HepG2 (cell line): ENCODE results near the gene SRSF2. TPM values are rescaled to one million over a fixed set of nuclear protein-coding genes. Genes with fewer than 3 reads are reported as not detected.
"Not testable (repeated sequence)": the region's sequence is repeated elsewhere in the genome, so short reads cannot be mapped to it uniquely, and the experiment has no call there.

Experiments used
- ATAC-seq: fragments of 200-7000 bp; cut with Tn5 transposase; 3 replicates; pipeline ENCODE4 v1.9.1; 2020; ENCODE audit warnings: mild to moderate bottlenecking, moderate library complexity
- BruUV-seq: library from RNA; stranded (reverse); fragments of 400-500 nt; replicated peaks from 2 replicates; lab custom pipeline; 2021; lab: Mats Ljungman, UMichigan
- CTCF ChIA-PET: fragments of 300-600 bp; formaldehyde crosslinking; extraction: SDS; loops from one replicate; lab custom pipeline; 2021; ENCODE audit warnings: low total read pairs, inconsistent platforms, low intra/inter-chr PET ratio; lab: Yijun Ruan, JAX
- POLR2A ChIA-PET: fragments of 350-600 bp; sonication (Branson Sonifier 250); formaldehyde crosslinking; loops from one replicate; lab custom pipeline; 2020; ENCODE audit warnings: antibody characterized with exemption, inconsistent platforms; lab: Yijun Ruan, JAX
- DNase-seq: peaks from one replicate; pipeline ENCODE4 v3.0.0-alpha.2; 2015; ENCODE audit warnings: low spot score
- FAIRE-seq: peaks from 3 replicates; lab custom pipeline; 2011; peaks lifted over from hg19 to GRCh38; lab: Jason Lieb, UNC
- H2AFZ ChIP-seq: one replicate; pipeline ENCODE4 v1.6.1; 2011; ENCODE audit warnings: low read length, inconsistent platforms
- H3K27ac ChIP-seq: fragments of 300-600 bp; 3 replicates; pipeline ENCODE4 v1.8.0; 2011; ENCODE audit warnings: mixed run types, mild to moderate bottlenecking, mixed read lengths, low read length, inconsistent platforms; ENCODE audit not compliant: insufficient read depth; ENCODE audit errors: extremely low read length
- H3K27me3 ChIP-seq, 2 experiments: fragments of 200-600 bp in 1 of 2; 2 replicates in 1 of 2; 3 replicates in 1 of 2; pipeline versions ENCODE4 v1.6.0 to v1.8.0; 2011; ENCODE audit warnings: low read length in 2 of 2, mild to moderate bottlenecking in 2 of 2, moderate library complexity in 2 of 2, inconsistent platforms in 1 of 2; ENCODE audit not compliant: insufficient read depth in 2 of 2, control insufficient read depth in 1 of 2
- H3K36me3 ChIP-seq, 2 experiments: fragments of 200-600 bp in 1 of 2; replicated peaks in 1 of 2; 2 replicates in 1 of 2; 3 replicates in 1 of 2; pipeline versions ENCODE4 v1.5.1 to v1.8.0; 2011; ENCODE audit warnings: low read length in 2 of 2, inconsistent platforms in 1 of 2; ENCODE audit not compliant: insufficient read depth in 2 of 2, control insufficient read depth in 1 of 2
- H3K4me1 ChIP-seq: 2 replicates; pipeline ENCODE4 v1.5.1; 2012; ENCODE audit warnings: low read length, inconsistent platforms; ENCODE audit not compliant: insufficient read depth
- H3K4me2 ChIP-seq: 2 replicates; pipeline ENCODE4 v1.6.0; 2011; ENCODE audit warnings: low read depth, low read length, inconsistent platforms
- H3K4me3 ChIP-seq, 3 experiments: fragments of 200-600 bp in 1 of 3; sonication (generic), shearing (Covaris generic) in 1 of 3; replicated peaks in 1 of 3; 2 replicates each; pipeline ENCODE4 v1.5.1; 2011 to 2016; ENCODE audit warnings: low read length in 3 of 3, inconsistent platforms in 2 of 3, low read depth in 2 of 3, mild to moderate bottlenecking in 2 of 3, control low read depth in 1 of 3, mixed read lengths in 1 of 3; ENCODE audit not compliant: insufficient read depth in 1 of 3
- H3K79me2 ChIP-seq: one replicate; pipeline ENCODE4 v1.6.1; 2011; ENCODE audit warnings: low read length, inconsistent platforms; ENCODE audit not compliant: insufficient read depth
- H3K9ac ChIP-seq: 2 replicates; pipeline ENCODE4 v1.6.0; 2011; ENCODE audit warnings: mild to moderate bottlenecking, low read depth, low read length, inconsistent platforms; ENCODE audit not compliant: insufficient read depth
- H3K9me3 ChIP-seq: 2 replicates; pipeline ENCODE4 v1.5.1; 2012; ENCODE audit warnings: mild to moderate bottlenecking, low read length
- H4K20me1 ChIP-seq: 2 replicates; pipeline ENCODE4 v1.6.0; 2011; ENCODE audit warnings: inconsistent platforms, mild to moderate bottlenecking, low read length, moderate library complexity; ENCODE audit not compliant: insufficient read depth
- ZNF441 ChIP-seq: sonication (generic); formaldehyde crosslinking; IDR thresholded peaks from 2 replicates; pipeline ENCODE4 v1.7.0; 2021; ENCODE audit warnings: missing genetic modification reagents, borderline replicate concordance
- ZNF460 ChIP-seq: sonication (generic); formaldehyde crosslinking; IDR thresholded peaks from 2 replicates; pipeline ENCODE4 v1.5.1; 2020; ENCODE audit warnings: missing genetic modification reagents, mild to moderate bottlenecking, borderline replicate concordance
- ZNF564 ChIP-seq: sonication (generic); formaldehyde crosslinking; IDR thresholded peaks from 2 replicates; pipeline ENCODE4 v1.8.1; 2023; ENCODE audit warnings: mild to moderate bottlenecking, missing genetic modification reagents
- WGBS: methylation state at CpG from one replicate; pipeline ENCODE4 v1.1.6; 2017; ENCODE audit warnings: low lambda C conversion rate; 5-methylcytosine and 5-hydroxymethylcytosine counted together
- in situ Hi-C: cut with HindIII; loops from 2 replicates; pipeline ENCODE4 v1.10.0; 2017; ENCODE audit warnings: low pct_unique_long_range_greater_than_20kb; ENCODE audit not compliant: extremely low pct_ligation_motif_present
- intact Hi-C: fragments of 100-400 bp; cut with micrococcal nuclease; formaldehyde crosslinking; loops from one replicate; pipeline ENCODE4 v1.10.0; 2022; ENCODE audit not compliant: unreplicated experiment
- polyA plus RNA-seq, 8 experiments: library from polyadenylated mRNA; depleted of rRNA in 3 of 8; stranded (reverse) in 7 of 8; unstranded in 1 of 8; fragments of >200 nt; fragmentation: Illumina TruSeq in 4 of 8; extraction: Trizol in 4 of 8; gene quantifications; 2 replicates each; pipeline versions ENCODE4 v1.2.1 to v1.2.3, GENCODE V29; 2011 to 2016; ENCODE audit warnings: low read depth in 4 of 8, missing spikeins in 1 of 8, mixed read lengths in 1 of 8; ENCODE audit not compliant: insufficient read depth in 1 of 8
- total RNA-seq, 5 experiments: library from RNA; depleted of rRNA; stranded (reverse); fragments of >200 nt; fragmentation: Illumina TruSeq; extraction: Trizol; gene quantifications; 2 replicates each; pipeline ENCODE4 v1.2.3, GENCODE V29; 2016; ENCODE audit warnings: low read depth in 1 of 5
- TF ChIP-seq, protein P1 (sequence below): sonication (generic); formaldehyde crosslinking; IDR thresholded peaks from 2 replicates; pipeline ENCODE4 v1.4.0; 2020; ENCODE audit warnings: missing genetic modification reagents
- TF ChIP-seq, protein P2 (sequence below), 2 experiments: sonication (generic) in 1 of 2; formaldehyde crosslinking in 1 of 2; IDR thresholded peaks; 2 replicates each; pipeline versions ENCODE4 v1.4.0 to v1.6.1; 2016 to 2020; ENCODE audit warnings: borderline replicate concordance in 1 of 2, low read depth in 1 of 2, mild to moderate bottlenecking in 1 of 2, missing genetic modification reagents in 1 of 2
- TF ChIP-seq, protein P3 (sequence below), 2 experiments: fragments of 450-650 bp in 1 of 2; sonication (generic) in 1 of 2; formaldehyde crosslinking in 1 of 2; IDR thresholded peaks; 2 replicates each; pipeline versions ENCODE4 v1.6.1 to v1.8.0; 2016 to 2022; ENCODE audit warnings: antibody characterized with exemption in 1 of 2, mild to moderate bottlenecking in 1 of 2, missing genetic modification reagents in 1 of 2

SRSF2 gene
- total and polyA plus RNA-seq, 2 of the 13 experiments (the other 11 are each of a cell fraction or from before 2014, with no cell fraction given), result 306 to 319 TPM

DNA sequence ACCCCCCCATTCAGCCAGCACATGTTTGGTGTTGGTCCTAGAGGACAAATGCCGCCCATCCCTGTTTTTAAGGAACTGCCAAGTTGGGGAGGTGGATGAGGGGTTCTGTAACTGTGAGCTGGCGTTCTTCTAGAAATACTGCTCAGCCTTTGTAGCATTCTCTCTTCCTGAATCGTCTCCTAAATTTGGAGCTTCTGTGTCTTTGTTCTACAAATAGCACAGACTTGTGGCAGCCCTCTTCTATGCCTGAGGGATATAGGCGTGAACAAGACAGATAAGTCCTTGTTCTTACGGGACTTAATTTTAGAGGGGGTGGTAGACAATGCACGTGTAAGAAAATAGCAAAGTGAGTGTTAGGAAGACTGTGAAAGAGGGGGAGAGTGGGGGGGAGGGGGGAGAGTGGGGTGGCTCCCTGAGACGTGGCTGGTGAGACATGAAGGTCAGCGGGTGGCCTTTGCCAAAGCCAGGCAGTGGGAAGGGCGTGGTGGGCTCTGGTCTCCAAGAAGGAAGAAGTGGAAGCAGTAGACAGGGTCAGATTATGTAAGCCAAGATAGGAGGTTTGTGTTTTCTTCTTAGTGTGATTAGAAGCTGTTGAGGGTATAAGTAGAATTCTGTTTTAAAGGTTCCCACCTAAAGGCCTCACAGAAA lies 10.7 kb upstream of the SRSF2 start (continued):
- TF ChIP-seq, protein P1, sequence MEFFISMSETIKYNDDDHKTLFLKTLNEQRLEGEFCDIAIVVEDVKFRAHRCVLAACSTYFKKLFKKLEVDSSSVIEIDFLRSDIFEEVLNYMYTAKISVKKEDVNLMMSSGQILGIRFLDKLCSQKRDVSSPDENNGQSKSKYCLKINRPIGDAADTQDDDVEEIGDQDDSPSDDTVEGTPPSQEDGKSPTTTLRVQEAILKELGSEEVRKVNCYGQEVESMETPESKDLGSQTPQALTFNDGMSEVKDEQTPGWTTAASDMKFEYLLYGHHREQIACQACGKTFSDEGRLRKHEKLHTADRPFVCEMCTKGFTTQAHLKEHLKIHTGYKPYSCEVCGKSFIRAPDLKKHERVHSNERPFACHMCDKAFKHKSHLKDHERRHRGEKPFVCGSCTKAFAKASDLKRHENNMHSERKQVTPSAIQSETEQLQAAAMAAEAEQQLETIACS (CRISPR knock-in tag), result no peak
- TF ChIP-seq ZNF441 (no peak), ZNF460 (no peak), ZNF564 (CRISPR knock-in tag) (no peak)
- TF ChIP-seq, protein P2, sequence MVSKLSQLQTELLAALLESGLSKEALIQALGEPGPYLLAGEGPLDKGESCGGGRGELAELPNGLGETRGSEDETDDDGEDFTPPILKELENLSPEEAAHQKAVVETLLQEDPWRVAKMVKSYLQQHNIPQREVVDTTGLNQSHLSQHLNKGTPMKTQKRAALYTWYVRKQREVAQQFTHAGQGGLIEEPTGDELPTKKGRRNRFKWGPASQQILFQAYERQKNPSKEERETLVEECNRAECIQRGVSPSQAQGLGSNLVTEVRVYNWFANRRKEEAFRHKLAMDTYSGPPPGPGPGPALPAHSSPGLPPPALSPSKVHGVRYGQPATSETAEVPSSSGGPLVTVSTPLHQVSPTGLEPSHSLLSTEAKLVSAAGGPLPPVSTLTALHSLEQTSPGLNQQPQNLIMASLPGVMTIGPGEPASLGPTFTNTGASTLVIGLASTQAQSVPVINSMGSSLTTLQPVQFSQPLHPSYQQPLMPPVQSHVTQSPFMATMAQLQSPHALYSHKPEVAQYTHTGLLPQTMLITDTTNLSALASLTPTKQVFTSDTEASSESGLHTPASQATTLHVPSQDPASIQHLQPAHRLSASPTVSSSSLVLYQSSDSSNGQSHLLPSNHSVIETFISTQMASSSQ (IDR thresholded peaks at IDR 0.05; ENCODE audit: low read depth), result no peak
- TF ChIP-seq, protein P2 (CRISPR knock-in tag; IDR thresholded peaks at IDR 0.05; ENCODE audit: borderline replicate concordance), result no peak
- TF ChIP-seq, protein P3, sequence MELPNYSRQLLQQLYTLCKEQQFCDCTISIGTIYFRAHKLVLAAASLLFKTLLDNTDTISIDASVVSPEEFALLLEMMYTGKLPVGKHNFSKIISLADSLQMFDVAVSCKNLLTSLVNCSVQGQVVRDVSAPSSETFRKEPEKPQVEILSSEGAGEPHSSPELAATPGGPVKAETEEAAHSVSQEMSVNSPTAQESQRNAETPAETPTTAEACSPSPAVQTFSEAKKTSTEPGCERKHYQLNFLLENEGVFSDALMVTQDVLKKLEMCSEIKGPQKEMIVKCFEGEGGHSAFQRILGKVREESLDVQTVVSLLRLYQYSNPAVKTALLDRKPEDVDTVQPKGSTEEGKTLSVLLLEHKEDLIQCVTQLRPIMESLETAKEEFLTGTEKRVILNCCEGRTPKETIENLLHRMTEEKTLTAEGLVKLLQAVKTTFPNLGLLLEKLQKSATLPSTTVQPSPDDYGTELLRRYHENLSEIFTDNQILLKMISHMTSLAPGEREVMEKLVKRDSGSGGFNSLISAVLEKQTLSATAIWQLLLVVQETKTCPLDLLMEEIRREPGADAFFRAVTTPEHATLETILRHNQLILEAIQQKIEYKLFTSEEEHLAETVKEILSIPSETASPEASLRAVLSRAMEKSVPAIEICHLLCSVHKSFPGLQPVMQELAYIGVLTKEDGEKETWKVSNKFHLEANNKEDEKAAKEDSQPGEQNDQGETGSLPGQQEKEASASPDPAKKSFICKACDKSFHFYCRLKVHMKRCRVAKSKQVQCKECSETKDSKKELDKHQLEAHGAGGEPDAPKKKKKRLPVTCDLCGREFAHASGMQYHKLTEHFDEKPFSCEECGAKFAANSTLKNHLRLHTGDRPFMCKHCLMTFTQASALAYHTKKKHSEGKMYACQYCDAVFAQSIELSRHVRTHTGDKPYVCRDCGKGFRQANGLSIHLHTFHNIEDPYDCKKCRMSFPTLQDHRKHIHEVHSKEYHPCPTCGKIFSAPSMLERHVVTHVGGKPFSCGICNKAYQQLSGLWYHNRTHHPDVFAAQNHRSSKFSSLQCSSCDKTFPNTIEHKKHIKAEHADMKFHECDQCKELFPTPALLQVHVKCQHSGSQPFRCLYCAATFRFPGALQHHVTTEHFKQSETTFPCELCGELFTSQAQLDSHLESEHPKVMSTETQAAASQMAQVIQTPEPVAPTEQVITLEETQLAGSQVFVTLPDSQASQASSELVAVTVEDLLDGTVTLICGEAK (IDR thresholded peaks at IDR 0.05), result no peak
- TF ChIP-seq, protein P3 (CRISPR knock-in tag; IDR thresholded peaks at IDR 0.05), result no peak
- TF ChIP-seq, all 625 proteins: peak for 0

DNA sequence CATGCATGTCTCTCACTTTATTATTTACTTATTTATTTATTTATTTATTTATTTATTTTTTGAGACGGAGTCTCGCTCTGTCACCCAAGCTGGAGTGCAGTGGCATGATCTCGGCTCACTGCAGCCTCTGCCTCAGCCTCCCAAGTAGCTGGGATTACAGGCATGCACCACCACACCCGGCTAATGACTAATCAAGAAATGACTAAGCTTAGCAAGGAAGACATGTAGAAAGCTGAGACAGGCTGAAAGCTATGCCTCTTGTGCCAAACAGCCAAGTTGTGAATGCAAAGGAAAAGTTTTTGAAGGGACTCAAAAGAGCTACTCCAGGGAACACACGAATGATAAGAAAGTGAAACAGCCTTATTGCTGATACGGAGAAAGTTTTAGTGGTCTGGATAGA lies 8.7 kb upstream of the SRSF2 start:
- H3K4me2 ChIP-seq, intact Hi-C loops, H2AFZ ChIP-seq, H3K9ac ChIP-seq, DNase-seq, in situ Hi-C loops, H3K79me2 ChIP-seq, H3K4me3 ChIP-seq, H3K4me1 ChIP-seq, FAIRE-seq, BruUV-seq, H3K27ac ChIP-seq, H3K27me3 ChIP-seq, ATAC-seq, H4K20me1 ChIP-seq, CTCF ChIA-PET, H3K9me3 ChIP-seq: not testable (repeated sequence)
- POLR2A ChIA-PET, result interaction anchor here (1.0 kb wide), 1 partner anchor 8 kb away, joined by 3 read pairs; the partner anchor contains the start of gene MFSD11
- peaks cover 13 to 35% of the 10 kb centered on the region in 2 experiments for H3K36me3 ChIP-seq
- WGBS, result 98% methylated on average over 6 of the region's 6 CpGs
